ENCODE data around the gene DAGLB.

GRCh38 chr7:6465862-6466261, 18.1 kb upstream of the DAGLB start:
- no peak for TF ChIP-seq EZH2 (IDR thresholded peaks at IDR 0.05; ENCODE audit: borderline replicate concordance, low read depth, low read length, severe bottlenecking)
- TF ChIP-seq CTCF (IDR thresholded peaks at IDR 0.05; ENCODE audit: borderline replicate concordance, extremely low read depth, low read length, poor library complexity, severe bottlenecking), result no peak

Data from DND-41 (cell line).